Gastrocnemius medialis (tissue), 4 donors: ENCODE data around the gene HOXA9.

Experiments used
- POLR2A ChIP-seq, 2 donors: fragments of 450-650 bp; IDR thresholded peaks; one replicate each; pipeline ENCODE4 v1.6.1; 2017; ENCODE audit warnings: antibody characterized with exemption in 2 of 2, mild to moderate bottlenecking in 2 of 2, moderate library complexity in 2 of 2
- TF ChIP-seq, protein P1 (sequence below), 5 experiments: fragments of 450-650 bp in 3 of 5; fragments of 200-600 bp in 2 of 5; sonication (generic) in 2 of 5; IDR thresholded peaks in 4 of 5; conservative IDR thresholded peaks in 1 of 5; 1 replicate in 4 of 5; 2 replicates in 1 of 5; pipeline ENCODE4 v1.5.1; 2016 to 2019; ENCODE audit warnings: antibody characterized with exemption in 5 of 5, mild to moderate bottlenecking in 3 of 5, moderate library complexity in 3 of 5

DNA sequence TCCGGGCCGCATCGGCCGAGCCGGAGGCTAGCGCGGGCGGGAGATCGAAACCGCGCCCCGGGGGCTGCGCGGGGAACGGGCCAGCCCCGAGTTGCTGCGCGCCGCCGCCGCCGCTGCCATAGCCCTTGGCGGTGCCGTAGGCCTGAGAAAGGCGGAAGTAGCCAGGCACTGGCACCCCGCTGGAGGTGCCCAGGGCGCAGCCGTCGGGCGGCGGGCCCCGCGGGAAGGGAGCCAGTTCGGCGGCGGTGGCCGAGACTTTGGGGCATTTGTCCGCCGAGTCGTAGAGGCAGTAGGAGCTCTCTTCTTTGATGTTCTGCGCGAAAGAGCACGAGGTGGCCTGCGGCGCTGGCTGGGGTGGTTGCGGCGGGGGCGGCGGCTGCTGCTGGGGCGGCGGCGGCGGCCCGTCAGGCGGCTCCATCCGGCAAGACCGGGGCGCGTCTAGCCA lies 8.2 kb upstream of the HOXA9 start:
- TF ChIP-seq, protein P1, sequence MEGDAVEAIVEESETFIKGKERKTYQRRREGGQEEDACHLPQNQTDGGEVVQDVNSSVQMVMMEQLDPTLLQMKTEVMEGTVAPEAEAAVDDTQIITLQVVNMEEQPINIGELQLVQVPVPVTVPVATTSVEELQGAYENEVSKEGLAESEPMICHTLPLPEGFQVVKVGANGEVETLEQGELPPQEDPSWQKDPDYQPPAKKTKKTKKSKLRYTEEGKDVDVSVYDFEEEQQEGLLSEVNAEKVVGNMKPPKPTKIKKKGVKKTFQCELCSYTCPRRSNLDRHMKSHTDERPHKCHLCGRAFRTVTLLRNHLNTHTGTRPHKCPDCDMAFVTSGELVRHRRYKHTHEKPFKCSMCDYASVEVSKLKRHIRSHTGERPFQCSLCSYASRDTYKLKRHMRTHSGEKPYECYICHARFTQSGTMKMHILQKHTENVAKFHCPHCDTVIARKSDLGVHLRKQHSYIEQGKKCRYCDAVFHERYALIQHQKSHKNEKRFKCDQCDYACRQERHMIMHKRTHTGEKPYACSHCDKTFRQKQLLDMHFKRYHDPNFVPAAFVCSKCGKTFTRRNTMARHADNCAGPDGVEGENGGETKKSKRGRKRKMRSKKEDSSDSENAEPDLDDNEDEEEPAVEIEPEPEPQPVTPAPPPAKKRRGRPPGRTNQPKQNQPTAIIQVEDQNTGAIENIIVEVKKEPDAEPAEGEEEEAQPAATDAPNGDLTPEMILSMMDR (IDR thresholded peaks at IDR 0.05 in 4 of 5, conservative IDR thresholded peaks at IDR 0.05 in 1 of 5): no peak
- TF ChIP-seq POLR2A (IDR thresholded peaks at IDR 0.05): no peak
